HL-60/S4 (cell line): ENCODE data around the gene FNBP1.

ENCODE experiments used
- in situ Hi-C: fragments of 300-500 bp; cut with MboI; formaldehyde crosslinking; loops from 2 replicates; pipeline ENCODE4 v1.14.3; 2022; ENCODE audit warnings: low sequenced_read_pairs

The FNBP1 gene

DNA sequence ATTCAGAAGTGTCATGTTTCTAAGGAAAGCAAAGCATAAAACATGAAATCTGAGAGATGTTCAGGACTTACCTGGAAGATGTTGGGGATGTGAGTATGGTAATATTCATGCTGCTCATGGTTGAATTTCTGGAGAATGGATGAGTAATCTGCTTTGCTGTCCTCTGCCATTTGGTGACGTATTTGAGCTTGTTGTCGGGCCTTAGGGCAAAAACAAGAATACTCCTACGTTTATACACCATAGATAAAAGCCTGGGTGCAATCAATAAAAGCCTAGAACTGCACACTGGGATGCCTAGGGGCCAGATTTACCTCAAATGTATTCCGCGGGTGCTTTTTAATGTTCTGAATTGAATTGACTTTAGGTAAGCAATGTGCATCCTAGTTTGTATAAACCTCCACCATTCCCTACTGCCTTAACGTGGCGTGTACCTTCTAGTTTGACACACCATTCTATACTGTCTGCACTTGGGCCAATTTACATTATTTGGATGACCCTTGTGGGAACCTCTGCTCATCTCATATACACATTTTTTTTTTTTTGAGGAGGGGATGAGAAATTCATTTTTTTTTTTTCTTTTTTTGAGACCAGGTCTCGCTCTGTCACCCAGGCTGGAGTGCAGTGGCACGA lies 113.4 kb downstream of the FNBP1 start:
- in situ Hi-C loops: no loop called here

DNA sequence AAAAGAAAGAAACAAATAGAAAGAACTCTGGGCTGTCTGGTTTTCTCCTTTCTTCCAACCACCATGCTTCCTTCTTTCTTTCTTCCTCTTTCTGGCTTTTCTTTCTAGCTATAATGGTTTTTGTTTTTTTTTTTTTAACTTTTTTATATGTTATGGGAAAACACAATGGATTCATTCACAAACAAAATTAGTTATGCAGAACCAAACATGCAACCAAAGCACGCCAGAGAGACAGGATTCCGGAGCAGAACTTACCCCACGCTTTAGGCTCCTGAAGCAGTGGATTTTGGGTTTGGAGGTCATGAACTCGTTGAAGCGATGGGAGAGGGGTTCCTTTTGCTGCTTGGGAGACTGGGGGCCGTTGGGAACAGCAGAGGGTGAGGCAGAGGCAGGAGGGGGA lies 119.4 kb downstream of the FNBP1 start:
- in situ Hi-C loops: no loop called here

DNA sequence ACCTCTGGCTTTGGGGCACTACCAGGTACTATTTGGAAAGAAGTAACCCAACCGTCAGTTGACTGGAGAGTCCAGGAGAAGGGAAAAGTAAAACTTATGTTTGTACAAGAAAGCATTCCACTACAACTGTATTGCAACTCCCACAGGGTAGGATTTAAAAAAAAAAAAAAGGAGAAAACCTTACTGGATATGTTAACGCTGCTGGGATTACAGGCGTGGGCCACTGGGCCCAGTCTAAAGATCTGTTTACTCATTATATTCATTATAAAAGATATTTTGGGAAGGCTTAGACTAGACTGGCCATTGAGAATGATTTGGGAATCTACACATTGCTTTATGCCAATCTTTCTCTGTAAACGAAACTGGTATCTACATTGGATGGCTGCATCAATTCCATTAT lies 121.1 kb downstream of the FNBP1 start:
- in situ Hi-C loops: no loop called here

DNA sequence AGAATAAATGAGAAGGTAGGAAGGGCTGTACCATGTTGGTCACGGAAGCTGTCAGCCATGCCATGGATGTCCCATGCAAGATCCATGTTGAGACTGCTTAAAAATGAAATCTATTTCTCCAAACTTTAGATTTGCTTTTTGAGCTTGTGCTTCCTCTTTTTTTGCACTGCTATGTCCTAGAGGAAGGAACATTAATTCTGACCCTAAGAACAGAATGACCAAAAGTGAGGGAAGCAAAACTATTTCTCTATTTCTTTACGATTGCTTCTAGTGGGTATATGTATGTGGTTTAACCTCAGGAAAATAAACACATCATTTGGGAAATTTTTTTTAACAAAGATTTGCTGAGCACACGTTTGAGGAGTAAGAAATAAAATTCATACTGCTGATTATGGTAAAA lies 123.1 kb downstream of the FNBP1 start:
- in situ Hi-C loops: no loop called here

DNA sequence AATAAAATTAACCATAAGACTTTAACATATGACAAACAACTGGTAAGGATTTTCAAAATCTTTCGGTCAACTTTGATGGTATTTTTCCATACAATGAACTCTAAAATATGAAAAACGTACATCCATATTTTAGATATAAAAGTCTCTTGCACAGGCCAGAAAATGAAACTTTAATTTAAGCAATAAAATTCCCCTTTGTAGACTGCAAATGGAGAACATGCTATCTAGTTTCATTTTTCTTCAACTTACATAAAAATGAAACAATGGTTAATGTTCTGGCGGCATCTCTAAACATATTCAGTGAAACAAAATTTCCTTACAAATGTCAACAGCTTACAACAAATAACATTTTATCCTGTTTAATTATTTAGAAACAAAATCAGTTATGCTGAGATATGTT lies 123.7 kb downstream of the FNBP1 start:
- in situ Hi-C loops: no loop called here

DNA sequence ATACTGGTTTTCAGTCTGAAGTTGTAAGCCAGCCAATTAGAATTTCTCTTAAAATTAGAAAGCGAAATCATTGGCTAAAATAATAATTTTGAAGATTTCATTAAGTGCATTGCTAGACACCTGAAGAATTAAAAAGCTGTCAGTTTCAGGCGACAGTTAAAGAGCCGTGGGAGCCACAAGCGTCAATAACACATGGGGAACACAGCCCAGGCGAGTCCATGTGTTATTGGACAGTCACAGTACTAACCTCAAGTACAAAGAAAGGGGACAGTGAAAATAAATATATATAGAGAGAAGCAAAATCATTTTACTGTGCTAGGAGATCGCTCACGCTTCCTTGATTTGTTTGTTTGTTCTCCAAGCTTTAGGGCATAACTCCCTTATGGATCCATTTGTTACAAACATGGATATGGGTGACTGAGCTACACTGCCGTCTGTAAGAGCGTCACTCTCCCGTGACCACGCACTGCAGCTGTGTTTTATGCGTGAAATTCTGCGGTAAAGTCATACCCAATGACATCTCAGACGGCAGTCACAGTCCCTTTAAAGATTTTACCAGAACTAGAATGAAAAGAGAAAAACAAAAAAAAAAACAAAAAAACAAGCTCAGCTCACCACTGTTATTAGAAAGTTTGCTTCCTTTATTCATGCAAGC lies 124.6 kb downstream of the FNBP1 start:
- in situ Hi-C loops: no loop called here

DNA sequence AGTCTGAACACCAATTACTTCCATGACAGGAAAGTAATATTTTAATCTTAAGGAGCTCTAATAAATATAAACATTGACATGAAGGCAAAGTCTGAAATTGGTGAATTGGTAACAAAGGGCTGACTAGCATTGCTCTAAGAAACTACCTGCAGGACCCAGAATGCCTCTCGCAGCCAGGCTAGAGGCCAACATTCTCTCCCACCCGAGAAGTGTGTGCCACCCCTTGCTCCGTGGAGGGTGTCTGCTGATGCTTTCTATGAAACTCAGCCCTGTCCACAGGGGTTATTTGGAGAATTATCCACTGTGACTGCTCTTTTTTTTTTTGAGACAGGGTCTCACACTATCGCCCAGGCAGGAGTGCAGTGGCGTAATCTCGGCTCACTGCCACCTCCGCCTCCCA lies 126.3 kb downstream of the FNBP1 start:
- in situ Hi-C loops: no loop called here

DNA sequence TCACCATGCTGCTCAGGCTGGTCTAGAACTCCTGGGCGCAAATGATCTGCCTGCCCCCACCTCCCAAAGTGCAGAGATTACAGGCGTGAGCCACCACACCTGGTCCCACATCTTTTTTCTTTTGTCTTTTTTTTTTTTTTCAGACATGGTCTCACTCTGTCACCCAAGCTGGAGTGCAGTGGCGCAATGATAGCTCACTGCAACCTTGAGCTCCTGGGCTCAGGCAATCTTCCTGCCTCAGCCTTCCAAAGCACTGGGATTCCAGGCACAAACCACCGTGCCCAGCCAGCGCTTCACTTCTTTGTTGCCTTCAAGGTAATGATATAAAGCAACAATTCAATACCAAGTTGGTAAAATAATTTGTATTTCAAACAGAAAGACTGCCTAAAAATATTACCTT lies 128.9 kb downstream of the FNBP1 start:
- in situ Hi-C loops: no loop called here

DNA sequence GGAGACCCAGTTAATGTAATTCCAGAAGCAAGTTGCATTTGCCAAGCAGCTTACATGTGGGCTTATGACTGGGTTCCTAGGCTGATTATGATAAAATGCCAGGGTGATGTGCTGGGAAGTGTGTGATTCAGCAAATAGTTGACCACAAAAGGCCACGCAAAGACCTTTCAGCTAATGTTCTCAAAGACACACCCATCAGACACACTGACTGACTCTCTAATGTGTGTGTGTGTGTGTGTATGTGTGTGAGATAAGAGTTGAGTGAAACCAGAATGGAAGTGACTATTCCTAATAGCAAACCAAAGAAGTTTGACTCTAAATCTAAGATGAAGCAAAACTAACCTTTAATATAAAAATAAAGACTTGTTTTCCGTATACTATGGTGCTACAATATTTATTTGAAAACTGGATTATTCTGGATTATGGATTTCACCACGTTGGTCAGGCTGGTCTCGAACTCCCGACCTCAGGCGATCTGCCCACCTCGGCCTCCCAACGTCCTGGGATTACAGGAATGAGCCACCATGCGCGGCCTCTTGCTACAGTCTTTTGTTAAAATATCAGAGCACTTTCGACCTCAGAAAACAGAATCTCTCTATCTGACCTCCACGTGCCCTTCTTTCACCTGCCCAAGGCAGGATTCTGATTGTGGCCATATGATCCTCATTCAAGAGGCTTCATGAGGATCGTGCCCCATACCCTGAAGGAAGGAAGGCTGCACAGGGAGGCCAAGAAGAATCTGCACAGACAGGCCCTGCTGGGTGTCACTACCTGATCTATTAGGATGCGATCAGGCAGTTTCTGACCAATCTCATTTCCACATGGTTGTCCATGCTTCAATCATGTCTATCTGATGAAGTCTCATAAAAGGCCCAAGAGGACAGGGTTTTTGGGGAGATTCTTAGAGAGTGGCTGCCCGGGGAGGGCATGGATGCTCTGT lies 132.1 kb downstream of the FNBP1 start:
- in situ Hi-C loops: no loop called here

DNA sequence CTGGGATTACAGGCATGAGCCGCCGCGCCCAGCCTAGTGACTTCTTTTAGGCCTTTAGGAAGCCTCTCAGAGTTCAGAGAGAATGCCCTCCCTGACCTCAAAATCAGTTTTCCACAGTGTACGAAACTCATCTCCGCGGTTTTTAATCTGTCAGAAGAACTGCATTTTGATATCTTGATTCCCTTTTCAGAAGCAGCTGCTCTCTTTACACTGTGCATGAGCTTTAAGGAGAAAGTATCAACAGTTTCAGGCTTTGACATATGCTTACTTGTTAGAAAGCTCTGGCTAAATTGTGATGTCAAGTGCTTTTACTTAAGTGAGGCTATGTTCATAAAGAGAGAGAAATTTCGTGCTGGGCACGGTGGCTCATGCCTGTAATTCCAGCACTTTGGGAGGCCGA lies 133.1 kb downstream of the FNBP1 start:
- in situ Hi-C loops: no loop called here

DNA sequence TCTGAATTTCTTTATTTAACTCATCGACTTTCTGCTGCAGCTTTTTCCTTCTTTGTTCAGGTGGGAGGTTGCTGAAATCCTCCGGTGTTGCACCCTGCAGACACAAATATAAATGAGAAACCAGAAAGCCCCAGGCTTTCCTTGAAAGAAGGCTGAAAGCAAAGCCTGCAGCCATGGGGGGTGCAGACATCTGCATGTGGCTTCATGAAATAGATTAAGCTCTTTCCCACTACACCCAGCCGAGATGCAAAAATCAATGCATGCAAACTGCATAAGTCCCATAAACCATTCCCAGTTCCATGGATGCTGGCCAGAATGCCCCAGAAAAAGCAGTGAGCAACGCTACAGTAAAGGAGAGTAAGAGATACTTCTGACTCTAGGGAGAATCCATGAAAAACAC lies 134.1 kb downstream of the FNBP1 start:
- in situ Hi-C loops: no loop called here

DNA sequence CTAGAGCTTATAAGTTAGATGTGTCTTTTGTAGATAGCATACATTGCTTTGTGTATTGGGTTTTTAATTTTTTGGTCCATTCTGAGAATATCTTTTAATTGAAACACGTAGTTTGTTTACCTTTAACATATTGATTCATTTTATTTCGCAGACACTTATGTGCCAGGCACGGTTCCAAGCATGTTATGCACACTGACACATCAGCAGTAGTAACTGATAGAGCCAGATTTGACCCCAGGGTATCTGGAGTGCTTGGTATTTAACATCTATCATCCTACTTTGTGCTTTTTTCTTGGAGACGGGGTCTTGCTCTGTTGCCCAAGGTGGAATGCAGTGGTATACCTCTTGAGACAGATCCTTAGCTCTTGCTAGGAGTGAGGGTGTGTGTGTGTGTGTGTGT lies 135.8 kb downstream of the FNBP1 start:
- in situ Hi-C loops: no loop called here

DNA sequence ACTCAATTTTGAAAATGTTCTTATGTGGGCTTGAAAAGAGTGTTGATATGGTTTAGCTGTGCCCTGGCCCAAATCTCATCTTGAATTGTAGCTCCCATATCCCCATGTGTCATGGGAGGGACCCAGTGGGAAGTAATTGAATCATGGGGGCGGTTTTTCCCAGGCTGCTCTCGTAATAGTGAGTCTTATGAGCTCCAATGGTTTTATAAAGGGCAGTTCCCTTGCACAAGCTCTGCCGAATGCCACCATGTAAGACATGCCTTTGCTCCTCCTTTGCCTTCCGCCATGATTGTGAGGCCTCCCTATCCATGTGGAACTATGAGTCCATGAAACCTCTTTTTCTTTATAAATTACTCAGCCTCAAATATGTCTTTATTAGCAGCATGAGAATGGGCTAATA lies 136.7 kb downstream of the FNBP1 start:
- in situ Hi-C loops: no loop called here

DNA sequence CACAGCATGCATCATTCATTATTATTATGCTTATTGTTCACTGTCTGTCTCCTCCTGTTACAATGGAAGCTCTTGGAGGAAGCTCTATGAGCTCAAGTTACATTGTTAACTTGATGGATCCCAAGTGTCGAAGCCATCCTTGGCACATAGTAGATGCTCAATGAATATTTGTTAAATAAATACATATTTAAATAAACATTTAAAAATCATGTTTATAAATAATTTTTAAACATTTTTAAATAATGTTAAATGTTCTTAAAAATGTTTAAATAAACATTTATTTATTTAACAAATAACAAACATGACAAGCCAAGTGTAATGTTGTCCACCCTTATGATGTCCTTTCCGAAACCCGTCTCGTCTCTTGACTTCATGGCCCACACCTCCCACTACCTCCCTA lies 138.3 kb downstream of the FNBP1 start:
- in situ Hi-C loops: no loop called here

DNA sequence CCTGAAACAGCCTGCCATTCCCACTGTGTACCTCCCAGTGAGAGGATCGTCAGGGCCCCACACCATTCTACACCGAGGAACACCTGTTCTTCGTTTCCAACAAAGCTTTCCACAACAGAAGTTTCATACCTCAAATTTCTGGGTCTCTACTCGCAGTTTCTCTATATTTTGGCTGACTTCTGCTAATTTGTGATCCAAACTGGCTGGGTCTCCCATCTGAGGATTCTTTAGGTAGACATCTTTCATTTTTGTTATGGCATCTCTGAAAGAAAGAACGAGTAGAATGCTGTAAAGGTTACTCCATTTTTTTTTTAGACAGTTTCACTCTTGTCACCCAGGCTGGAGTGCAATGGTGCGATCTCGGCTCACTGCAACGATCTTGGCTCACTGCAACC lies 140.3 kb downstream of the FNBP1 start:
- in situ Hi-C loops: no loop called here

DNA sequence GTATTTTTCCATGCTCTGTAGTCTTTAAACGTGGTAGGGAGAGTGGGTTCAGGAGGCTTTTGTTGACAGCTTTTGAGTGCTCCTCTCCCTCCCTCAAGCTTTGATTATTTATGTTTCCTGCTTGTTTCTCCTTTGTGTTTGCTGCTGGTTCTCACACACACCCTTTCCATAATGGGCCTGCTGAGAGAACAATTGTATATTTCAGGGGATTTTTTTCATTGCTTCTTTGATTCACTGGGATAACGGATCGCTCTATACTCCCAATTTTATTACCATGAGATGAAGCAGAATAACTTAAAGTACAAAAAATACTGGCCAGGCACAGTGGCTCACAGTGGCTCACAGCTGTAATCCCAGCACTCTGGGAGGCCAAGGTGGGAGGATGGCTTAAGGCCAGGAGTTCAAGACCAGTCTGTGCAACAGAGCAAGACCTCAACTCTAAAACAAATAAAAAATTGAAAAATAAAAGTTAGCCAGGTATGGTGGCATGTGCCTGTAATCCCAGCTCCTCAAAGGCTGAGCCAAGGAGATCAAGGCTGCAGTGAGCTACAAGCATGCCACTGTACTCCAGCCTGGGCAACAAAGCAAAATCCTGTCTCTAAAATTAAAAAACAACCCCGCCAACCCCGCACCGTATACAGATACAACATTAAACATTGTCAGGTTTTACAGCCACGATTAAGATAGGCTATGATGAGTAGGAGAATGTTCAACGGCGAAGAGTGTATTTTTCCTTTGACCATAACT lies 140.8 kb downstream of the FNBP1 start:
- in situ Hi-C loops: no loop called here

DNA sequence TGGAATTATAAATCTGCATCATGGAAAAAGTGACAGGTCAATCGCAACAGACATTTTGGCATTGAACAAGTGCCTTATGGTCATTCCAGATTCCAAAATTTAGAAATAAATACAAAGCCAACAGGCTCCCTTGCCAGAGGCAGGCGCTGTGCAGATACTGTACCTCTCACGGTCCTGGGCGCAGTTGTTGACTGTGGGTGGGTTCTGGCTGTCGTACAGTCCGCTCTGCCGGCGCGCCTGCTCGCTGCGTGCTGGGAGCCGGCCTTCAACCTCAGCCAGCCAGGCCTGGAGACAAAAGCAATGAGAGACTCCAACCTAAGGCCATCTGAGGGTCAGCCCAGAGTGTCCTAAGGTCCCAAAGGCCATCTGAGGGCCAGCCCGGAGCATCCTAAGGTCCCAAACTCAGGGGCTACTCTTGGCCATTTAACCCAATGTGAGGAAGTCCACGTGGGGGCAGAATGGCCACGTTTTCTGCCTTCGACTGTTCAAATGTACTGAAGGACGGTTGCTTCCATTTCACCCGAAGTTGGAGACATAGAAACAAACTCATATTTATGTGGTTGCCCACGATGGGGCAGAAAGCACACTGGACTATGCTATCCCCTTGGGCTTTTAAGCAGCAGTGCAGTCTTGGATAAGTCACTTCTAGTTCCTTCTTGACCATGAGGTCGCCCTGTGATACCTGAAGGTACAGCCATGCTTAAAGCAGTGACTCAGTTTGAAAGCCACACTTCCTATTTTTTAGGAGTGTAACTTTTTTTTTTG lies 142.5 kb downstream of the FNBP1 start:
- in situ Hi-C loops: no loop called here

DNA sequence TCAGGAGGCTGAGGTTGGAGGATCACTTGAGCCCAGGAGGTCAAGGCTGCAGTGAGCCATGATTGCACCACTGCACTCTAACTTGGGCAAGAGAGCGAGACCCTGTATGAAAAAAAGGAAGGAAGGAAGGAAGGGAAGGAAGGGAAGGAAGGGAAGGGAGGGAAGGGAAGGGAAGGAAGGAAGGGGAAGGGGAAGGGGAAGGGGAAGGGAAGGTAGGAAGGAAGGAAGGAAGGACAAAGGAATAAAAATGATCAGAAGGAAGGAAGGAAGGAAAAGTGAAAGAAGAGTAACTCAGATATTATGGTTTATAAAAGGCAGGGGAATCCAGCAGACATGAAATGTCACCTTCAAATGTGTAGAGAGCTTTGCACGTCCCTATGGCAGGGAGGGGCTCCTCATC lies 143.4 kb downstream of the FNBP1 start:
- in situ Hi-C loops: loop anchor here (25.0 kb wide), 1 partner anchor 338 kb away; no protein-coding TSS in a partner anchor

DNA sequence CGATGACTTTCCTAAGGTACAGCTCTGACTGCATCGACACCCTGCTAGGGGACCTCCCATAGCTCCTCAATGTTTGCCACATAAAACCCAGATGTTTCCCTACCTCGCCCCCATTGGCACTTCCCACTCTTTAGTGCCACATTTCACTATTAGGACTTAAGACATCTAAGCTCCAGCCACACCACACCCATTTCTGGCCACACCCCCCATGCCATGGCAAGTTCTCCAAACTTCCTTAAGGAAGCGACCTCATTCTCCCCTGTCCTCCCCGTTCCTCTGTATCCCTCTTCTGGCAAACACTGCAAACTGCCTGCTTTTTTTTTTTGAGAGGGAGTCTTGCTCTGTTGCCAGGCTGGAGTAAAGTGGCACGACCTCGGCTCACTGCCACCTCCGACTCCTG lies 144.8 kb downstream of the FNBP1 start:
- in situ Hi-C loops: loop anchor here (25.0 kb wide), 1 partner anchor 339 kb away; no protein-coding TSS in a partner anchor

DNA sequence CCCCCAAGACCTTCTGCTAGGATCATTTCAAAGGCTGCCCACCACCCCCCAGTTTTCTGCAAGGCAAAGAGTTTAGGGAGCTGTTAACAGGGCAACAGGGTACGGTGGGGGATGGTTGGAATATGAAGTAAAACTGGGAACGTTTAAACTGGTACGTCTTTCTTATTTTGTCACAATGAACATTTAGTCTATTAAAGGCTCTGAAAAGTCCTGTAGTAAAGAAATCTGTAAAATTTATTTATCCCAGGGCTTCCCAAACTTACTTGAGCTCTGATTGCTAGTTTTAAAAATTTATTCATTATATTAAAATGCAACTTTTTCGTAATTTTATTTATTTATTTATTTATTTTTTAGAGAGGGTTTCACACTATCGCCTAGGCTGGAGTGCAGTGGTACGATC lies 145.7 kb downstream of the FNBP1 start:
- in situ Hi-C loops: loop anchor here (25.0 kb wide), 1 partner anchor 340 kb away; no protein-coding TSS in a partner anchor
